H1 (cell line): Measurements from ENCODE around the gene GPR157. TPM values are rescaled to one million over a fixed set of nuclear protein-coding genes. Genes with fewer than 3 reads are reported as not detected.

Source experiments
- EP300 ChIP-seq, 2 experiments: IDR thresholded peaks; 1 replicate in 1 of 2; 2 replicates in 1 of 2; pipeline ENCODE4 v1.6.1; 2011 to 2012; ENCODE audit warnings: low read depth in 2 of 2, low read length in 2 of 2, mild to moderate bottlenecking in 2 of 2, borderline replicate concordance in 1 of 2, inconsistent platforms in 1 of 2, moderate library complexity in 1 of 2
- GTF2F1 ChIP-seq: IDR thresholded peaks from 2 replicates; pipeline ENCODE4 v1.6.1; 2012; ENCODE audit warnings: low read depth, low read length, improper control_type of control experiment, borderline replicate concordance
- JUND ChIP-seq: IDR thresholded peaks from 2 replicates; pipeline ENCODE4 v1.6.1; 2011; ENCODE audit warnings: mild to moderate bottlenecking, improper control_type of control experiment, low read length
- KDM4A ChIP-seq: IDR thresholded peaks from one replicate; pipeline ENCODE4 v1.7.1; 2012; ENCODE audit warnings: low read depth, mild to moderate bottlenecking, moderate library complexity, low read length, inconsistent platforms; ENCODE audit not compliant: severe bottlenecking
- RBBP5 ChIP-seq: IDR thresholded peaks from 2 replicates; pipeline ENCODE4 v1.7.1; 2012; ENCODE audit warnings: low read depth, mild to moderate bottlenecking, inconsistent platforms, low read length, moderate library complexity, borderline replicate concordance
- SP4 ChIP-seq: IDR thresholded peaks from 2 replicates; pipeline ENCODE4 v1.6.1; 2012; ENCODE audit warnings: low read length, inconsistent platforms
- TBP ChIP-seq: IDR thresholded peaks from 2 replicates; pipeline ENCODE4 v1.6.1; 2011; ENCODE audit warnings: low read depth, low read length, improper control_type of control experiment
- polyA plus RNA-seq, 7 experiments: library from polyadenylated mRNA; depleted of rRNA in 3 of 7; stranded (reverse) in 5 of 7; unstranded in 2 of 7; fragments of >200 nt in 5 of 7; fragments of 200-250 nt in 2 of 7; gene quantifications; 1 replicate in 5 of 7; 2 replicates in 1 of 7; 4 replicates in 1 of 7; pipeline versions ENCODE4 v1.2.1 to v1.2.3, GENCODE V29; 2011 to 2013; ENCODE audit warnings: missing spikeins in 2 of 7, mixed read lengths in 2 of 7
- total RNA-seq: library from RNA; stranded (reverse); fragmentation: NEBNext Ultra II Directional; extraction: Animal tissue kit (Norgen Biotek cat#: 25700); gene quantifications from 2 replicates; pipeline ENCODE4 v1.2.1, GENCODE V29; 2021
- TF ChIP-seq, protein P1 (sequence below): fragments of 300-600 bp; sonication (generic); IDR thresholded peaks from 2 replicates; pipeline ENCODE4 v1.7.1; 2012; ENCODE audit warnings: low read length, moderate library complexity, mild to moderate bottlenecking, inconsistent platforms; ENCODE audit not compliant: insufficient replicate concordance
- TF ChIP-seq, protein P2 (sequence below): IDR thresholded peaks from 2 replicates; pipeline ENCODE4 v1.6.1; 2012; ENCODE audit warnings: inconsistent platforms
- TF ChIP-seq, protein P3 (sequence below): IDR thresholded peaks from 2 replicates; pipeline ENCODE4 v1.6.1; 2011; ENCODE audit warnings: low read length, improper control_type of control experiment

Gene GPR157
- total and polyA plus RNA-seq, 2 of the 8 experiments (the other 6 are each of a cell fraction or from before 2014, with no cell fraction given), result 1.0 to 11.0 TPM

DNA sequence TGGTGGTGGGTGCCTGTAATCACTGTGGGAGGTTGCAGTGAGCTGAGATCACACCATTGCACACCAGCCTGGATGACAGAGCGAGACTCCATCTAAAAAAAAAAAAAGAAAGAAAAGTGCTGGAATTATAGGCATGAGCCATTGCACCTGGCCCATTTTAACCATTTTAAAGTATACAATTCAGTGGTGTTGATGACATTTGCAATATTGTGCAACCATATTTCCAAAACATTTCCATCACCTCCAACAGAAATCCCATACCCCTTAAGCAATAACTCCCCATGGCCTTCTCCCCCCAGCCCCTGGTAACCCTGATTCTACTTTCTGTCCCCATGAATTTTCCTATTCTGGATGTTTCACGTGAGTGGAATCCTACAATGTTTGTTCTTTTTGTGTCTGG, 11.0 kb upstream of the GPR157 start (continued):
- TF ChIP-seq, protein P1, sequence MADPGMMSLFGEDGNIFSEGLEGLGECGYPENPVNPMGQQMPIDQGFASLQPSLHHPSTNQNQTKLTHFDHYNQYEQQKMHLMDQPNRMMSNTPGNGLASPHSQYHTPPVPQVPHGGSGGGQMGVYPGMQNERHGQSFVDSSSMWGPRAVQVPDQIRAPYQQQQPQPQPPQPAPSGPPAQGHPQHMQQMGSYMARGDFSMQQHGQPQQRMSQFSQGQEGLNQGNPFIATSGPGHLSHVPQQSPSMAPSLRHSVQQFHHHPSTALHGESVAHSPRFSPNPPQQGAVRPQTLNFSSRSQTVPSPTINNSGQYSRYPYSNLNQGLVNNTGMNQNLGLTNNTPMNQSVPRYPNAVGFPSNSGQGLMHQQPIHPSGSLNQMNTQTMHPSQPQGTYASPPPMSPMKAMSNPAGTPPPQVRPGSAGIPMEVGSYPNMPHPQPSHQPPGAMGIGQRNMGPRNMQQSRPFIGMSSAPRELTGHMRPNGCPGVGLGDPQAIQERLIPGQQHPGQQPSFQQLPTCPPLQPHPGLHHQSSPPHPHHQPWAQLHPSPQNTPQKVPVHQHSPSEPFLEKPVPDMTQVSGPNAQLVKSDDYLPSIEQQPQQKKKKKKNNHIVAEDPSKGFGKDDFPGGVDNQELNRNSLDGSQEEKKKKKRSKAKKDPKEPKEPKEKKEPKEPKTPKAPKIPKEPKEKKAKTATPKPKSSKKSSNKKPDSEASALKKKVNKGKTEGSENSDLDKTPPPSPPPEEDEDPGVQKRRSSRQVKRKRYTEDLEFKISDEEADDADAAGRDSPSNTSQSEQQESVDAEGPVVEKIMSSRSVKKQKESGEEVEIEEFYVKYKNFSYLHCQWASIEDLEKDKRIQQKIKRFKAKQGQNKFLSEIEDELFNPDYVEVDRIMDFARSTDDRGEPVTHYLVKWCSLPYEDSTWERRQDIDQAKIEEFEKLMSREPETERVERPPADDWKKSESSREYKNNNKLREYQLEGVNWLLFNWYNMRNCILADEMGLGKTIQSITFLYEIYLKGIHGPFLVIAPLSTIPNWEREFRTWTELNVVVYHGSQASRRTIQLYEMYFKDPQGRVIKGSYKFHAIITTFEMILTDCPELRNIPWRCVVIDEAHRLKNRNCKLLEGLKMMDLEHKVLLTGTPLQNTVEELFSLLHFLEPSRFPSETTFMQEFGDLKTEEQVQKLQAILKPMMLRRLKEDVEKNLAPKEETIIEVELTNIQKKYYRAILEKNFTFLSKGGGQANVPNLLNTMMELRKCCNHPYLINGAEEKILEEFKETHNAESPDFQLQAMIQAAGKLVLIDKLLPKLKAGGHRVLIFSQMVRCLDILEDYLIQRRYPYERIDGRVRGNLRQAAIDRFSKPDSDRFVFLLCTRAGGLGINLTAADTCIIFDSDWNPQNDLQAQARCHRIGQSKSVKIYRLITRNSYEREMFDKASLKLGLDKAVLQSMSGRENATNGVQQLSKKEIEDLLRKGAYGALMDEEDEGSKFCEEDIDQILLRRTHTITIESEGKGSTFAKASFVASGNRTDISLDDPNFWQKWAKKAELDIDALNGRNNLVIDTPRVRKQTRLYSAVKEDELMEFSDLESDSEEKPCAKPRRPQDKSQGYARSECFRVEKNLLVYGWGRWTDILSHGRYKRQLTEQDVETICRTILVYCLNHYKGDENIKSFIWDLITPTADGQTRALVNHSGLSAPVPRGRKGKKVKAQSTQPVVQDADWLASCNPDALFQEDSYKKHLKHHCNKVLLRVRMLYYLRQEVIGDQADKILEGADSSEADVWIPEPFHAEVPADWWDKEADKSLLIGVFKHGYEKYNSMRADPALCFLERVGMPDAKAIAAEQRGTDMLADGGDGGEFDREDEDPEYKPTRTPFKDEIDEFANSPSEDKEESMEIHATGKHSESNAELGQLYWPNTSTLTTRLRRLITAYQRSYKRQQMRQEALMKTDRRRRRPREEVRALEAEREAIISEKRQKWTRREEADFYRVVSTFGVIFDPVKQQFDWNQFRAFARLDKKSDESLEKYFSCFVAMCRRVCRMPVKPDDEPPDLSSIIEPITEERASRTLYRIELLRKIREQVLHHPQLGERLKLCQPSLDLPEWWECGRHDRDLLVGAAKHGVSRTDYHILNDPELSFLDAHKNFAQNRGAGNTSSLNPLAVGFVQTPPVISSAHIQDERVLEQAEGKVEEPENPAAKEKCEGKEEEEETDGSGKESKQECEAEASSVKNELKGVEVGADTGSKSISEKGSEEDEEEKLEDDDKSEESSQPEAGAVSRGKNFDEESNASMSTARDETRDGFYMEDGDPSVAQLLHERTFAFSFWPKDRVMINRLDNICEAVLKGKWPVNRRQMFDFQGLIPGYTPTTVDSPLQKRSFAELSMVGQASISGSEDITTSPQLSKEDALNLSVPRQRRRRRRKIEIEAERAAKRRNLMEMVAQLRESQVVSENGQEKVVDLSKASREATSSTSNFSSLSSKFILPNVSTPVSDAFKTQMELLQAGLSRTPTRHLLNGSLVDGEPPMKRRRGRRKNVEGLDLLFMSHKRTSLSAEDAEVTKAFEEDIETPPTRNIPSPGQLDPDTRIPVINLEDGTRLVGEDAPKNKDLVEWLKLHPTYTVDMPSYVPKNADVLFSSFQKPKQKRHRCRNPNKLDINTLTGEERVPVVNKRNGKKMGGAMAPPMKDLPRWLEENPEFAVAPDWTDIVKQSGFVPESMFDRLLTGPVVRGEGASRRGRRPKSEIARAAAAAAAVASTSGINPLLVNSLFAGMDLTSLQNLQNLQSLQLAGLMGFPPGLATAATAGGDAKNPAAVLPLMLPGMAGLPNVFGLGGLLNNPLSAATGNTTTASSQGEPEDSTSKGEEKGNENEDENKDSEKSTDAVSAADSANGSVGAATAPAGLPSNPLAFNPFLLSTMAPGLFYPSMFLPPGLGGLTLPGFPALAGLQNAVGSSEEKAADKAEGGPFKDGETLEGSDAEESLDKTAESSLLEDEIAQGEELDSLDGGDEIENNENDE, result no peak
- no peak for TF ChIP-seq GTF2F1
- TF ChIP-seq RBBP5, result no peak
- TF ChIP-seq EP300 (IDR thresholded peaks at IDR 0.05; ENCODE audit: borderline replicate concordance in 1 of 2, low read depth in 2 of 2, low read length in 2 of 2), result no peak
- TF ChIP-seq SP4, result no peak
- TF ChIP-seq, protein P2, sequence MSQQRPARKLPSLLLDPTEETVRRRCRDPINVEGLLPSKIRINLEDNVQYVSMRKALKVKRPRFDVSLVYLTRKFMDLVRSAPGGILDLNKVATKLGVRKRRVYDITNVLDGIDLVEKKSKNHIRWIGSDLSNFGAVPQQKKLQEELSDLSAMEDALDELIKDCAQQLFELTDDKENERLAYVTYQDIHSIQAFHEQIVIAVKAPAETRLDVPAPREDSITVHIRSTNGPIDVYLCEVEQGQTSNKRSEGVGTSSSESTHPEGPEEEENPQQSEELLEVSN, result no peak
- no peak for TF ChIP-seq JUND
- no peak for TF ChIP-seq TBP
- TF ChIP-seq, protein P3, sequence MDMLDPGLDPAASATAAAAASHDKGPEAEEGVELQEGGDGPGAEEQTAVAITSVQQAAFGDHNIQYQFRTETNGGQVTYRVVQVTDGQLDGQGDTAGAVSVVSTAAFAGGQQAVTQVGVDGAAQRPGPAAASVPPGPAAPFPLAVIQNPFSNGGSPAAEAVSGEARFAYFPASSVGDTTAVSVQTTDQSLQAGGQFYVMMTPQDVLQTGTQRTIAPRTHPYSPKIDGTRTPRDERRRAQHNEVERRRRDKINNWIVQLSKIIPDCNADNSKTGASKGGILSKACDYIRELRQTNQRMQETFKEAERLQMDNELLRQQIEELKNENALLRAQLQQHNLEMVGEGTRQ, result no peak
- no peak for TF ChIP-seq KDM4A
